Immature natural killer cell (primary cell): Measurements from ENCODE around the gene CSTPP1. TPM values are rescaled to one million over a fixed set of nuclear protein-coding genes. Genes with fewer than 3 reads are reported as not detected.

Source experiments
- DNase-seq, 3 donors: peaks; one replicate each; pipeline ENCODE4 v3.0.0; 2022; ENCODE audit warnings: mixed read lengths in 1 of 3
- H3K27ac Mint-ChIP-seq, 6 donors: one replicate each; pipeline ENCODE4 v1.8.0; 2020; ENCODE audit warnings: mixed read lengths in 6 of 6, mild to moderate bottlenecking in 5 of 6, inconsistent platforms in 4 of 6, moderate library complexity in 3 of 6
- H3K27me3 Mint-ChIP-seq, 3 donors: one replicate each; pipeline ENCODE4 v1.8.0; 2020 to 2021; ENCODE audit warnings: low read depth in 3 of 3, mild to moderate bottlenecking in 3 of 3, mixed read lengths in 3 of 3, moderate library complexity in 3 of 3, inconsistent platforms in 1 of 3
- H3K36me3 Mint-ChIP-seq, 3 donors: one replicate each; pipeline ENCODE4 v1.8.0; 2020; ENCODE audit warnings: mixed read lengths in 3 of 3, inconsistent platforms in 2 of 3, mild to moderate bottlenecking in 2 of 3
- H3K4me1 Mint-ChIP-seq, 2 donors: one replicate each; pipeline ENCODE4 v1.8.0; 2020; ENCODE audit warnings: inconsistent platforms in 2 of 2, mild to moderate bottlenecking in 2 of 2, mixed read lengths in 2 of 2, moderate library complexity in 1 of 2
- H3K4me3 Mint-ChIP-seq, 5 donors: one replicate each; pipeline ENCODE4 v1.8.0; 2020; ENCODE audit warnings: mild to moderate bottlenecking in 5 of 5, mixed read lengths in 5 of 5, inconsistent platforms in 3 of 5, moderate library complexity in 3 of 5
- H3K9me3 Mint-ChIP-seq, 6 donors: one replicate each; pipeline ENCODE4 v1.8.0; 2020; ENCODE audit warnings: mild to moderate bottlenecking in 6 of 6, mixed read lengths in 6 of 6, inconsistent platforms in 4 of 6, moderate library complexity in 3 of 6
- polyA plus RNA-seq, 3 donors: library from polyadenylated mRNA; unstranded; fragments of 300-500 nt; fragmentation: Illumina TruSeq; gene quantifications; one replicate each; pipeline ENCODE4 v1.2.3, GENCODE V29; 2021

The CSTPP1 gene
- polyA plus RNA-seq, 3 donors from 2014 or later = 13.2 to 24.1 (median 22.0) TPM

GRCh38 chr11:46899501-46900025, 37.0 kb upstream of the CSTPP1 start:
- H3K36me3 Mint-ChIP-seq = no peaks in the 10 kb centered on the region
- H3K4me3 Mint-ChIP-seq = no peak overlapping the region
- DNase-seq = no peak
- no peaks in the 10 kb centered on the region for H3K4me1 Mint-ChIP-seq
- peaks cover under 1 to 6% (median 1%) of the 10 kb centered on the region in 3 donors for H3K27me3 Mint-ChIP-seq
- H3K27ac Mint-ChIP-seq = no peak overlapping the region
- H3K9me3 Mint-ChIP-seq = no peaks in the 10 kb centered on the region

GRCh38 chr11:46900091-46900746, 36.3 kb upstream of the CSTPP1 start:
- Mint-ChIP-seq H3K9me3 (no peaks in the 10 kb centered on the region), H3K27me3 (peaks cover 1 to 6% (median 2%) of the 10 kb centered on the region in 3 donors), H3K27ac (no peak overlapping the region), H3K4me1 (no peaks in the 10 kb centered on the region), H3K4me3 (no peak overlapping the region), H3K36me3 (no peaks in the 10 kb centered on the region)
- no peak for DNase-seq

- Mint-ChIP-seq H3K9me3 (no peaks in the 10 kb centered on the region), H3K36me3 (no peaks in the 10 kb centered on the region), H3K27me3 (peaks cover 0 to 7% (median 2%) of the 10 kb centered on the region in 3 donors), H3K4me3 (no peak overlapping the region), H3K4me1 (no peaks in the 10 kb centered on the region), H3K27ac (no peak overlapping the region)
- DNase-seq = no peak
These were observed 35.4 kb upstream of the CSTPP1 start for GRCh38 chr11:46901156-46901555.

- H3K4me1 Mint-ChIP-seq = no peaks in the 10 kb centered on the region
- no peak overlapping the region for H3K4me3 Mint-ChIP-seq
- H3K27ac Mint-ChIP-seq = no peak overlapping the region
- peaks cover 0 to 10% (median 2%) of the 10 kb centered on the region in 3 donors for H3K27me3 Mint-ChIP-seq
- DNase-seq = no peak
- no peaks in the 10 kb centered on the region for H3K9me3 Mint-ChIP-seq
- no peaks in the 10 kb centered on the region for H3K36me3 Mint-ChIP-seq
These were observed 33.9 kb upstream of the CSTPP1 start for GRCh38 chr11:46902694-46903093.

- Mint-ChIP-seq H3K36me3 (no peaks in the 10 kb centered on the region), H3K9me3 (no peaks in the 10 kb centered on the region), H3K27me3 (peaks cover 0 to 10% (median 2%) of the 10 kb centered on the region in 3 donors), H3K4me1 (no peaks in the 10 kb centered on the region), H3K4me3 (no peak overlapping the region), H3K27ac (no peak overlapping the region)
- DNase-seq = no peak
These were observed 32.7 kb upstream of the CSTPP1 start for GRCh38 chr11:46903846-46904245.

- H3K27me3 Mint-ChIP-seq = peaks cover 0 to 10% (median 3%) of the 10 kb centered on the region in 3 donors
These were observed 30.8 kb upstream of the CSTPP1 start for GRCh38 chr11:46905806-46906205.

GRCh38 chr11:46906609-46907041, 29.9 kb upstream of the CSTPP1 start:
- Mint-ChIP-seq H3K27me3 (peaks cover 1 to 10% (median 6%) of the 10 kb centered on the region in 3 donors), H3K4me3 (no peak overlapping the region), H3K9me3 (no peaks in the 10 kb centered on the region), H3K36me3 (no peaks in the 10 kb centered on the region), H3K4me1 (no peaks in the 10 kb centered on the region), H3K27ac (no peak overlapping the region)
- DNase-seq = no peak

More at GRCh38 chr11:46905806-46906205, 30.8 kb upstream of the CSTPP1 start:
- Mint-ChIP-seq H3K4me1 (no peaks in the 10 kb centered on the region), H3K9me3 (no peaks in the 10 kb centered on the region), H3K27ac (no peak overlapping the region), H3K36me3 (no peaks in the 10 kb centered on the region), H3K4me3 (no peak overlapping the region)
- no peak for DNase-seq

- Mint-ChIP-seq H3K27me3 (peaks cover 2 to 10% (median 6%) of the 10 kb centered on the region in 3 donors), H3K27ac (peak overlapping the region in 1 of 6 donors; percentile 15), H3K36me3 (no peaks in the 10 kb centered on the region), H3K4me3 (no peak overlapping the region), H3K4me1 (no peaks in the 10 kb centered on the region), H3K9me3 (no peaks in the 10 kb centered on the region)
- DNase-seq = no peak
These were observed 29.0 kb upstream of the CSTPP1 start for GRCh38 chr11:46907606-46908005.

GRCh38 chr11:46912526-46913150, 23.9 kb upstream of the CSTPP1 start:
- H3K9me3 Mint-ChIP-seq = no peaks in the 10 kb centered on the region
- DNase-seq = no peak
- no peaks in the 10 kb centered on the region for H3K36me3 Mint-ChIP-seq
- H3K27ac Mint-ChIP-seq = no peak overlapping the region
- H3K27me3 Mint-ChIP-seq = peaks cover 6 to 26% (median 22%) of the 10 kb centered on the region in 3 donors
- peaks cover 11 to 12% of the 10 kb centered on the region in 2 donors for H3K4me1 Mint-ChIP-seq
- no peak overlapping the region for H3K4me3 Mint-ChIP-seq

GRCh38 chr11:46913484-46913883, 23.1 kb upstream of the CSTPP1 start:
- Mint-ChIP-seq H3K9me3 (no peaks in the 10 kb centered on the region), H3K4me1 (peaks cover 11 to 14% of the 10 kb centered on the region in 2 donors), H3K27ac (no peak overlapping the region), H3K36me3 (no peaks in the 10 kb centered on the region), H3K4me3 (no peak overlapping the region), H3K27me3 (peaks cover 8 to 26% (median 24%) of the 10 kb centered on the region in 3 donors)
- no peak for DNase-seq

GRCh38 chr11:46914363-46914762, 22.2 kb upstream of the CSTPP1 start:
- Mint-ChIP-seq H3K9me3 (no peaks in the 10 kb centered on the region), H3K27ac (no peak overlapping the region), H3K27me3 (peaks cover 15 to 33% (median 32%) of the 10 kb centered on the region in 3 donors), H3K4me3 (no peak overlapping the region), H3K4me1 (peaks cover 19 to 22% of the 10 kb centered on the region in 2 donors), H3K36me3 (no peaks in the 10 kb centered on the region)
- DNase-seq = no peak

GRCh38 chr11:46914910-46915309, 21.7 kb upstream of the CSTPP1 start:
- DNase-seq = no peak
- peaks cover 16 to 39% (median 37%) of the 10 kb centered on the region in 3 donors for H3K27me3 Mint-ChIP-seq
- peaks cover 25 to 27% of the 10 kb centered on the region in 2 donors for H3K4me1 Mint-ChIP-seq
- H3K4me3 Mint-ChIP-seq = no peak overlapping the region
- H3K36me3 Mint-ChIP-seq = no peaks in the 10 kb centered on the region
- no peaks in the 10 kb centered on the region for H3K9me3 Mint-ChIP-seq
- H3K27ac Mint-ChIP-seq = no peak overlapping the region

- DNase-seq = no peak
- Mint-ChIP-seq H3K4me3 (peak overlapping the region; percentile 55 to 79 (median 72)), H3K27me3 (peaks cover 11 to 40% (median 36%) of the 10 kb centered on the region in 3 donors), H3K4me1 (peaks cover 27 to 30% of the 10 kb centered on the region in 2 donors), H3K36me3 (no peaks in the 10 kb centered on the region), H3K9me3 (no peaks in the 10 kb centered on the region), H3K27ac (no peak overlapping the region)
These were observed 20.1 kb upstream of the CSTPP1 start for GRCh38 chr11:46916286-46917108.
